Activated naive CD8-positive, alpha-beta T cell treated with anti-CD3 and anti-CD28 coated beads for 36 hours (primary cell): ENCODE measurements around the gene RAPGEF3. TPM values are rescaled to one million over a fixed set of nuclear protein-coding genes. Genes with fewer than 3 reads are reported as not detected.
A peak's percentile ranks its signal among the peaks of the same experiment; 100 is the strongest.

Experiments
- DNase-seq: peaks from one replicate; pipeline ENCODE4 v3.0.0; 2021
- H3K27ac Mint-ChIP-seq: one replicate; pipeline ENCODE4 v1.8.0; 2022; ENCODE audit warnings: mild to moderate bottlenecking, moderate library complexity, mixed read lengths
- H3K27me3 Mint-ChIP-seq: one replicate; pipeline ENCODE4 v1.8.0; 2022; ENCODE audit warnings: mild to moderate bottlenecking, mixed read lengths
- H3K36me3 Mint-ChIP-seq: one replicate; pipeline ENCODE4 v1.8.0; 2021; ENCODE audit warnings: mild to moderate bottlenecking, mixed read lengths
- H3K4me1 Mint-ChIP-seq: one replicate; pipeline ENCODE4 v1.8.0; 2021; ENCODE audit warnings: mixed read lengths
- H3K4me3 Mint-ChIP-seq: one replicate; pipeline ENCODE4 v1.8.0; 2022; ENCODE audit warnings: mild to moderate bottlenecking, moderate library complexity, mixed read lengths
- H3K9me3 Mint-ChIP-seq: one replicate; pipeline ENCODE4 v1.8.0; 2022; ENCODE audit warnings: mixed read lengths
- total RNA-seq, 2 experiments: library from RNA; stranded (reverse); gene quantifications; one replicate each; pipeline ENCODE4 v1.2.3, GENCODE V29; 2021

RAPGEF3 gene
- total RNA-seq, 2 experiments from 2014 or later = 0.27 to 0.54 TPM

DNA sequence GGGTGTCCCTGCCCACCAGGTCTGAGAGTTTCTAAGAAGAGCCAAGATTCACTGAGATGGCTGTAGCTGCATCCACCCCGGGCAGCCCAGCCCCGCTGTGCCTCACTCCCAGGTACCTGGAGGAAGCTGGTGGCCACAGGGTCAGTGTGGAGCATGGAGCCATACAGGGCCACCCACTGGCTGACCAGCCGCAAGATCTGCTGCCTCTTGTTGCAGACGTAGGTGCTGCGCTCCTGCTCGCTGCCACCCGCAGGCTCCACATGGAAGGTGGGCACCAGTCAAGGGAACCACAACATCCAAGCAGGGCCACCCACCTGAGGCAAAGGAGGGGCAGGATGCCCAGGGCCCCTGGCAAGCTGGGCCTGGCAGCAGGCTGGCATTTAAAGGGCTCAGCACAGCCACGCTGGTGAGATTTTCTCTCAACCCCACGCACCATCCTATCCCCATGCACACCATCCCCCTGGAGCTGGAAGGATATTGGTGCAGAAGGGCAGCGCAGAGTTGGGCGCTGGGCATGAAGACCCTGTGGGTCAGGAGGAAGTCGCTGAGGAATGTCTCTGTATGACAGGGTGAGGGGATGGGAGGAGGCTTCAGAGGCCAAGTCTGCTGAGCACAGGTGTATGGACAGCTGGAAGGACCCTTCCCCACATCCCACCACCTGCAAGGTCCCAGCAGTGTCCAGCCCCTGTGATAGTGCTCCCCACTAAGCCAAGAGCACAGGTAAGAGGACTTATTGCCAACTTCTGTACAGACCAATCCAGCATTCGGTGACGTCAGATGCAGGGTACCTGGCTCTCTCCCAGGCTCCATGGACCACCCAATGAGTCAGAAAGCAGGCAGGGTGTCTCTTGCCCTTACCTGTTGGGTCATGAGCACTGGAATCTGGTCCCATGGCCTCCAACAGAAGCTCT is 10.8 kb downstream of the RAPGEF3 start:
- no peaks in the 10 kb centered on the region for H3K36me3 Mint-ChIP-seq
- no peaks in the 10 kb centered on the region for H3K9me3 Mint-ChIP-seq
- no peaks in the 10 kb centered on the region for H3K27me3 Mint-ChIP-seq
- no peak overlapping the region for H3K27ac Mint-ChIP-seq
- no peak for DNase-seq
- H3K4me3 Mint-ChIP-seq = no peak overlapping the region
- H3K4me1 Mint-ChIP-seq = no peaks in the 10 kb centered on the region

DNA sequence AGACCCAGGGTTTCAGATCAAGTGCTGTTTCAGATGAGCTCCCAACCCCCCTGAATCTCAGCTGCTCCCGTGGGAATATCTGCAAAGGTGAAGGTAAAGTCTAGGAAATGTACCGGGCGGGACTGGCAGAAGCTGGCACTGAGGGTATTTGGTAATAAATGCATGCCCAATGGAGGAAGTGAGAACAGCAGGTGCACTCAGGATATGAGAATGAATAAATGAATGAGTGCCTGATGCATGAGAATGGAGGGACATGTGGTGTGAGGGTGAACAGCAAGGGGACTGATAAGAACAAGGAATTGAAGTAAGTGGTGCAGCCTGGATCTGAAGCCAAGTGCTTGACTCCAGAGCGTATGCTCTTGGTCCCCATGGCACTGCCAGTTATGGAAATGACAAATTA is 11.6 kb downstream of the RAPGEF3 start:
- Mint-ChIP-seq H3K4me3 (no peak overlapping the region), H3K36me3 (no peaks in the 10 kb centered on the region), H3K27me3 (no peaks in the 10 kb centered on the region), H3K4me1 (peaks cover 3% of the 10 kb centered on the region), H3K9me3 (no peaks in the 10 kb centered on the region), H3K27ac (no peak overlapping the region)
- DNase-seq = no peak

DNA sequence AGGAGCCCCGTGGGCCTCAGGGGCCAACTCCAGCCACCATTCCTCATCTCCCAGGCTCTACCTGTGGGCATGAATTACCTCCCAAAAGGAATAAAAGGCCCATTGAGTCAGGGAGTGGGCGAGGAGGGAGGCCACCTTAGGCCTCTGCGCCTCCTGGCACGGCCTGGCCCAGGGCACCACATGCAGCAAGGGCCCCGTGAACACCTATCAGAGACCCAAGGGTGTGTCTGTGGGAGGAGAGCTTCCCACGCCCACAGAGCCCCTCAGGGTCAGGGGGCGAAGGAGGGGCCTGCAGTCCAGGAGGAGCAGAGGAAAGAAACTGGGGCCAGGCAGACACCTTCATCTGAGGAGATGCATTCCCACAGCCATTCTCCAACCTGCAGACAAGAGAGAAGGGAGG is 12.2 kb downstream of the RAPGEF3 start:
- Mint-ChIP-seq H3K27me3 (no peaks in the 10 kb centered on the region), H3K9me3 (no peaks in the 10 kb centered on the region), H3K4me1 (peaks cover 4% of the 10 kb centered on the region), H3K4me3 (no peak overlapping the region), H3K27ac (no peak overlapping the region), H3K36me3 (no peaks in the 10 kb centered on the region)
- DNase-seq = no peak

DNA sequence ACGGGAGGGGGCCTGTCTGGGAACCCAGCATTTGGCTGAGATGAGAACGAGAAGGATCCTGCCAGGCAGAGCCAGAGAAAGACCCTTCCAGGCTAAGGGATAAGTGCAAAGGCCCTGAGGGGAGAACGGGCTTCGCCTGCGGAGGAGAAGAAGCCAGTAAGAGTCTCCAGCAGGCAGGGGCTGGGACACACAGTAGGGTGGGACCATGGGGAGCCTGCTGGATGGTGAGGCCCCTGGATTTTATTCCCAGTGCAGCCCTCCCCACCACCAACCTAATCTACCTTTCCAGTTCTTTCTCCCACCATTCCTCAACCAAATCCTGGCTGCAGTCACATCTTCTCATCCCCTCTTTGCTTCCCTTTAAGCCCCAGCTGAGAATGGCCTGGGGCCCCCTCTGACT is 12.6 kb downstream of the RAPGEF3 start:
- Mint-ChIP-seq H3K27me3 (no peaks in the 10 kb centered on the region), H3K4me3 (no peak overlapping the region), H3K9me3 (no peaks in the 10 kb centered on the region), H3K27ac (no peak overlapping the region), H3K4me1 (peaks cover 9% of the 10 kb centered on the region), H3K36me3 (no peaks in the 10 kb centered on the region)
- DNase-seq = no peak

DNA sequence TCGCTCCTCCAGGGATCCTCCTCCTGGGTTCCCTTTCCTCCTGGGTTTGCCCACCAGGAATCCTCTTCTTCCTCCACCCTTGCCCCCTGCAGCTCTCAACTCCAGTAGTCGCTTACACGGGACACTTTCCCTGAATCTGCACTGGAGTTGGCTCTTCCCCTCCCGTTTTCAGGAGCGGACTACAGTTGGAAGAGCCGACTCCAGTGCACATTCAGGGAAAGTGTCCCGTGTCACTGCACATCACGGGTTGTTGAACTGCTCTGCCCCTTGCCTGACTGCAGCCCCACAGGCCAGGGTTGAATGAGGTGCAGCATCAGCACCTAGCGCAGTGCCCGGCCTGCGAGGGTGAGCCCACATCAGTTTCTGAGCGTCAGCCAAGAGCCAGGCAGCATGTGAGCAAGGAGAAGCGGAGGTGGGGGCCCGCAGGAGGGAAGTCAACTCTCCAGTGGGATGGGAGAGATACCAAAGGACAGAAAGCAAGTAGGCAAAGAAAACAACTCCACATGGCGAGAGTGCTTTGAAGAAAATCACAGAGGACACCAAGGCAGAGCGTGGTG is 13.1 kb downstream of the RAPGEF3 start:
- Mint-ChIP-seq H3K27me3 (no peaks in the 10 kb centered on the region), H3K9me3 (no peaks in the 10 kb centered on the region), H3K4me3 (no peak overlapping the region), H3K27ac (no peak overlapping the region), H3K36me3 (no peaks in the 10 kb centered on the region), H3K4me1 (peaks cover 9% of the 10 kb centered on the region)
- no peak for DNase-seq

DNA sequence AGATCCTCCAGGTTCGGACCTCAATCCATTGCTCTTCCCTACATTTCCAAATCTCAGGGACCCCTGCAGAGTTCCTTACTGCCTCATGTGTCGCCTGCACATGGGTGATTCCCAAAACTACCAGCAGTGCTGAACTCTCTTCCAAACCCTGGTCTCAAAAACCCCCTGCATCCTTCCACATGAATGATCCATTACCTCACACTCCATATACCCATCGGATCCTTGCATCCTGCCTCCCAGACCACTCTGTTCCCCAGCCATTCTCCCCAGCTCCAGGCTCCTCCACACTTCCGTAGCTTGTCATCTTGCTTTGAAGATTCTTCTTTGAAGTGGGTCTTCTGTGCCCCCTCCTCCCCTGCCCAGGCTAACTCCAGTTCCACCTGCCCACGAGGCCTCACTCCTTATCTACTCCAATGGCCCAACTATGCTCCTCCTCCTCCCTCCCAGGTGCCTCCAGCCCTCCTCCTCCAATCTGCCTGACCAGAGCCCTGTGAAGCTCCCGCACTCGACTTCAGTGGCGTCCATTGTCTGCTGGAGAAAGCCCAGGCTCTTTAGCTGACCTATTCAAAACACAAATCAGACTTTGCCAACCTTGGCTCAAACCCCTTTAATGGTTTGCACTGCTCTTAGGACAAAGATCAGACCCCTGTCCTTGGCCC is 13.8 kb downstream of the RAPGEF3 start:
- no peaks in the 10 kb centered on the region for H3K27me3 Mint-ChIP-seq
- no peak overlapping the region for H3K27ac Mint-ChIP-seq
- H3K9me3 Mint-ChIP-seq = no peaks in the 10 kb centered on the region
- H3K36me3 Mint-ChIP-seq = no peaks in the 10 kb centered on the region
- peaks cover 9% of the 10 kb centered on the region for H3K4me1 Mint-ChIP-seq
- no peak for DNase-seq
- no peak overlapping the region for H3K4me3 Mint-ChIP-seq

DNA sequence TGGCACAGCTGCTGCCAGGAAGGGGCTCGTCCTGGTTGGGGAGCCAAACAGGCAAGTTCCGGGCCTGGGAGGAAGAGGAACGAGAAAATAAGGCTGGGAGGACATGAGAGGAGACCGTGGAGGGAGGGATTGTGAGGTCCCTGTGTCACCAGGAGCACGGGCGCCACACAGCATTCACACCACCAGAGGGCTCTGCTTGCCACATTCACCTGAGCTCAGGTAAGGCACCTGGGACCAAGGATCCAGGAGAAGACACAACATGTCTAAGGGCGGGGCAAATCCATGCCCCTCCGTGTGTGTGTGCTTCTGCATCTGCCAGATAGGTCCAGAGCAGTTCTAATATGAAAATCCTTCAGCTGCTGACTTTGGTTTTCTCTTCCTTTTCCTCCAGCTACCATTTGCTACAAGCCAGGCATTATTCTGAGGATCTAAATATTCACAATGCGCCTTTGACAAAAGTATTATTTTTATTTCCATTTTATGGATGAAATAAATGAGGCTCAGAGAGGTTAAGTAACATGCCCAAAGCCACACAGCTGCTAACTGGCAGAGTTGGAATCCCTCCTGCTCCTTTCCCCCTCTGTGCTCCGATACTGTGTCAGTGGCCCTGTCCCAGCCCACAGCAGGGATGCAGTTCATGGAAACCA is 14.6 kb downstream of the RAPGEF3 start:
- Mint-ChIP-seq H3K27me3 (no peaks in the 10 kb centered on the region), H3K36me3 (no peaks in the 10 kb centered on the region), H3K27ac (no peak overlapping the region), H3K9me3 (no peaks in the 10 kb centered on the region), H3K4me3 (no peak overlapping the region), H3K4me1 (peaks cover 9% of the 10 kb centered on the region)
- peak; percentile 46 for DNase-seq

DNA sequence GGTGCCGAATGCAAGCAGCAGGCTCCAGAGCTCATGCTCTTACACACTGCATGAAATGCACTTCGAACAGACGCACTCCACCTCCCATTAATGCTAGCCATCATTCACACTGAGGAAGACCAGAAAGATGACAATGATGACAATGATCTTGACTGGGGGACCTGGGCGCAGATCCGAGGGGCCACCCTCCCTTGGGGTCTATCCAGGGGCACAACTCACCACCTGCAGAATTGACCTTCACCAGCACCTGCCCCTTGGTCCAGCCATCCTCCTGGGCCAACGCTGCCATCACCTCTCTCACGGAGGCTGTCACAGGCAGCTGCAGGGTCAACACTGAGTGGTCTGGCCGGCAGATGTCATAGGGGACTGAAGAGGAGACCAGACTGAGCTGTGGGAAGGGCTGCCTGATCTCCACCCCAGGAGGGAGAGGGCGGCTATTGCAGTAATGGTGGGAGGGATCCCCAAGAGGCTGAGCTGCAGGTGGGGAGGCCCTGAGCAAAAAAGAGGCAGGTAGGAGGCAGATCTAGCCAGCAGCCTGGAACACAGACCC is 15.3 kb downstream of the RAPGEF3 start:
- no peak overlapping the region for H3K27ac Mint-ChIP-seq
- H3K27me3 Mint-ChIP-seq = no peaks in the 10 kb centered on the region
- no peak overlapping the region for H3K4me3 Mint-ChIP-seq
- H3K4me1 Mint-ChIP-seq = peaks cover 11% of the 10 kb centered on the region
- H3K9me3 Mint-ChIP-seq = no peaks in the 10 kb centered on the region
- no peaks in the 10 kb centered on the region for H3K36me3 Mint-ChIP-seq
- no peak for DNase-seq

DNA sequence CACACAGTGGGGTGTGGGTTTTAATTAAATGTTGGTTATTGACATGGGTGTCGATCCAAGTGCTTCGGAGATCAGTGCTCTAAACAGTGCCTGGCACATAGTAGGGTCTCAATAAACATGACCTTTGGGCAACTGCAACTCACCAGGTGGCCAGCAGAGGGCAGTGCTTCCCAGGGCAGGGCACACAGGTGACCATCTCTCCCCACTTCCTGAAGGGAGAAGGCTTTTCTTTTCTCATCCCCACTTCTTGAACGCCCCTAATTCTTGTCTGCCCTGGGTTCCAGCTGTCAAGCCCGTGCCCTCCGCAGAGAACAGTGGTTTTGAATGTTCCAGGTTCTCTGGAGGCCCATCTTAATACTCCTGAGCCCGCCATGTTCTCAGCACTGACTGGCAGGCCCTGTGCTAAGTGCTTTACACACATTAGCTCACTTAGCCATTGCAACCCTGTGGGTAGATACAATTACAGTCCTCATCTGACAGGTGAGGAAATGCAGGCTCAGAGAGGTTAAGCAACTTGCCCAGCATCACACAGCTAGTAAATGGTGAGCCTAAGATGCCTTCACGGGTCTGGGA is 16.3 kb downstream of the RAPGEF3 start:
- Mint-ChIP-seq H3K27me3 (no peaks in the 10 kb centered on the region), H3K27ac (no peak overlapping the region), H3K4me1 (peaks cover 11% of the 10 kb centered on the region), H3K9me3 (no peaks in the 10 kb centered on the region), H3K4me3 (no peak overlapping the region), H3K36me3 (no peaks in the 10 kb centered on the region)
- DNase-seq = peak; percentile 70

DNA sequence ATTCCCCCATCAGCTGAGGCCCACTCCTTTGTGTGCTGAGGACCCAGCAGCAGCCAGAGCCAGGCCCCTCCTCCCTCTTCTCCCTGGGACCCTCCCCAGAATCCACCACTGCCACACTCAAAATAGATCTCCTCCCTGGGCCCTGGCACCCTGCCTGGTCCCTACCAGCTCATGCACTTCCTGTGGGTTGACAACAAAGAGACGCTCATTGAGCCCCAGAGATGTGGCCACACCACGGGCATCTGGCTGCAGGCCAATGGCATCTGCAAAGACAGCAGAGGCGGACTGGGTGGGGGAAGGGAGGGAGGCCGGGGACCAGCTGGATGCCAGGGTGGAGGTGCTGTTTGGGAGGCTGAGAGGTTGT is 17.4 kb downstream of the RAPGEF3 start:
- Mint-ChIP-seq H3K27ac (no peak overlapping the region), H3K9me3 (no peaks in the 10 kb centered on the region), H3K36me3 (no peaks in the 10 kb centered on the region), H3K4me3 (no peak overlapping the region), H3K4me1 (peaks cover 11% of the 10 kb centered on the region), H3K27me3 (no peaks in the 10 kb centered on the region)
- DNase-seq = peak; percentile 41

DNA sequence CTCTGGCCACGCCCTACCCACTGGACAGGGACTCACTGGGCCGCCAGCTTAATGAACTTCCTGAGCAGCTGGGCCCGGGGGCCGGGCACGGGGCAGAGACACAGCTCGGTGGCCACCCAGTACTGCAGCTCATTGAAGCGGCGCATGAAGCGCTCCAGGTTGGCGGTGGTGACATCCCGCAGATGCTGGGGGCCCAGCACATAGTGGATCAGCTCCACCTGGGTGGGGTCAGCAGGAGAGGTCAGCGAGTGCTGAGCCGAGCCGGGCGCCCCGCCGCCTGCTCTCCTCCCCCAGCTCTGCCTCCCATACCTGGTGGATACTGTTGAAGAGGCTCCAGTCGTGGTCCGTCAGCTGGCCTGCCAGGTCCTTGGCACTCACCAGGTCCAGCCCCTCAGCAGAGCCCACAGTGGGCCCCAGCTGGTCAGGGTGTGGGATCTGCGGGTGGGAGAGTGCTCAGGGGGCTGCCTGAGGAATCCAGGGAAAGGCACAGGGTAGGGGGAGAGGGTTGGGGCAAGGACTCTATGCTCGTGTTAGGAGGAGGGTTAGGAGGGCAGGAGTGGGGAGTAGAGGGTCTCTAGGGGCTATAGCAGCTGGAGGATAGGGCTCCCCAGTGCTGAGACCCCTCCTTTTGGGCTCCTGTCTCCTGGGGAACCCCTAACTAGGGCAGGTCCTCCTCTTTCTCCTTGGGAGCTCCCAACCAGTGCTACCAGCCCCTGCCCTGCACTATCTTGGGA is 17.9 kb downstream of the RAPGEF3 start:
- Mint-ChIP-seq H3K9me3 (no peaks in the 10 kb centered on the region), H3K27ac (no peak overlapping the region), H3K4me1 (peaks cover 11% of the 10 kb centered on the region), H3K36me3 (no peaks in the 10 kb centered on the region), H3K4me3 (no peak overlapping the region), H3K27me3 (no peaks in the 10 kb centered on the region)
- no peak for DNase-seq

DNA sequence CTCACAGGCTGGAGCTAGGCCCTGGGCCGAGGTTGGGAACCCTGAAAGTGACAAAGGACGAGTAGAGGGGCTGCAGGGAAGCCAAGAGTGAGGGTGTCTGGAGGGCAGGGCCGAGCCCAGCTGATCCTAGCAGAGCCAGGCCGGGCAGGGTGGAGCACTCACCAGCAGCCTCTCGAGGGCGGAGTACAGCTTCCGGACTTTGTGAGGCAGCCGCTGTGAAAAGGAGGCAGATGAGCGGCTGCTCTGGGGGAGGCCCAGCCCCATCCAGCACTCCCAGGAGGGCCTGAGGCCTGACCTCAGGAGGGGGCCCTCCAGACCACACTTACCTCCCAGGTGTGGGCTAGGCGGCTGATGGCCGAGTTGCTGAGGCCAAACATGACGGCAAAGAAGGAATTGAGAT is 18.7 kb downstream of the RAPGEF3 start:
- no peaks in the 10 kb centered on the region for H3K36me3 Mint-ChIP-seq
- no peak overlapping the region for H3K4me3 Mint-ChIP-seq
- peaks cover 11% of the 10 kb centered on the region for H3K4me1 Mint-ChIP-seq
- DNase-seq = no peak
- no peaks in the 10 kb centered on the region for H3K9me3 Mint-ChIP-seq
- H3K27ac Mint-ChIP-seq = no peak overlapping the region
- no peaks in the 10 kb centered on the region for H3K27me3 Mint-ChIP-seq

DNA sequence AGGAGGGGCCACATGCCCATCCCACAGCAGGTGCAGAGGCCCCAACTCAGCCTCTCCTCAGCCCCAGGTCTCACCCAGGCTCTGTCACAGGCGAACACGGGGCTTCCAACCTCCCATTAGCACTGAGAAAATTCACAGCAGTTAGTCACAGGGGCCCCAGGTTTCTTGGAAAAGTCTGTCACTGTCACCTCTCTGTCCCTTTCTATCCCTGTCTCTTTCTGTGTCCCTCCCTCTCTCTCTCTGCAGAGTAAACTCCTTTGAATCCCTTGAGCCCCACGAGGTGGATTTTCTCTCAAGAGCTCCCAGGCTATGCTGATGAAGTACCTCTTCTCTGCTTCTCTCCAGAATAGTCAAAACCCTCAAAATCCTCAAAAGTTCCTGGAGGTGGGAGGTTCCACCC is 19.4 kb downstream of the RAPGEF3 start:
- H3K36me3 Mint-ChIP-seq = no peaks in the 10 kb centered on the region
- H3K27me3 Mint-ChIP-seq = no peaks in the 10 kb centered on the region
- no peak for DNase-seq
- H3K4me1 Mint-ChIP-seq = peaks cover 11% of the 10 kb centered on the region
- H3K27ac Mint-ChIP-seq = no peak overlapping the region
- H3K9me3 Mint-ChIP-seq = no peaks in the 10 kb centered on the region
- no peak overlapping the region for H3K4me3 Mint-ChIP-seq

DNA sequence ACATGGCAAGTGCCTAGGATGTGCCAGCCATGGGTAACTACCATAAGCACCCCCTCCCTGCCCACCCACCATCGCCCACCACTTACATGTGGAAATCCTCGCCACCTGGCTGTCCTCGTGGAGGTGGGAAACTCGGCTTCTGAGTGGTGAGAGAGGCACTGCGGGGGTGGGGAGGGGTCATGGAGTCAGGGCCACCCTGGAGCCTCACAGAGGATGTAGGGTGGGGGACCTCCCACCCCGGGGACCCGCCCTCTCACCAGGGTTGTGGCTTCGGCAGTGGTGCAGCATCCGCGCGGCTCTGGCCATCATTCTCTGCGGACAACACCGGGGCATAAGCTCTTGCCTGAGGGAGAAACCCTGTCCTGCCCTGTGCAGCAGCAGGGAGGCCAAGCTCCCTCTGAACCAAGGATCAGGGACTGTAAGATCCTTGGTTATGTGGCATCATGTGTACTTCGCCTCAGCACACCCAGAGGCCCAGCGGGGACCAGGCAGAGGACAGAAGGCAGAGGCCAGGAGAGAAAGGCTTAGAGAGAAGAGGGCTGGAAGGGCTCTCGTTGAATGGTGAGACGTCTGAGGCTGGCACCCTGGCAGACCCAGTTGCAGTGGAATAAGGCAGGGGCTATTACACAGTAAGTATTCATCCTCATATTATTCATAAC is 20.6 kb downstream of the RAPGEF3 start:
- Mint-ChIP-seq H3K27ac (no peak overlapping the region), H3K27me3 (no peaks in the 10 kb centered on the region), H3K9me3 (no peaks in the 10 kb centered on the region), H3K4me3 (no peak overlapping the region), H3K4me1 (peaks cover 11% of the 10 kb centered on the region), H3K36me3 (no peaks in the 10 kb centered on the region)
- DNase-seq = no peak
